Peyer's patch (tissue), 4 donors: ENCODE measurements around the gene CDK11B. TPM values are rescaled to one million over a fixed set of nuclear protein-coding genes. Genes with fewer than 3 reads are reported as not detected.

ENCODE experiments used
- DNase-seq, 3 donors: peaks; one replicate each; pipeline ENCODE4 v3.0.0-alpha.2; 2017 to 2019
- H3K27ac ChIP-seq, 4 donors: fragments of 200-600 bp; sonication (generic); one replicate each; pipeline ENCODE4 v1.5.1; 2016 to 2019
- H3K27me3 ChIP-seq, 2 donors: fragments of 200-600 bp; sonication (generic); one replicate each; pipeline ENCODE4 v1.5.1; 2019
- H3K36me3 ChIP-seq, 3 donors: fragments of 200-600 bp; sonication (generic); one replicate each; pipeline ENCODE4 v1.5.1; 2016 to 2019
- H3K4me1 ChIP-seq, 4 donors: fragments of 200-600 bp; sonication (generic); one replicate each; pipeline ENCODE4 v1.5.1; 2016 to 2019
- H3K4me3 ChIP-seq, 4 donors: fragments of 200-600 bp; sonication (generic); 1 replicate in 3 of 4; 2 replicates in 1 of 4; pipeline ENCODE4 v1.5.1; 2016 to 2019; ENCODE audit warnings: mild to moderate bottlenecking in 1 of 4
- H3K9me3 ChIP-seq, 4 donors: fragments of 200-600 bp; sonication (generic); one replicate each; pipeline ENCODE4 v1.5.1; 2016 to 2019; ENCODE audit warnings: mild to moderate bottlenecking in 1 of 4
- POLR2A ChIP-seq, 2 donors: fragments of 450-650 bp; IDR thresholded peaks; one replicate each; pipeline ENCODE4 v1.5.1; 2017; ENCODE audit warnings: antibody characterized with exemption in 2 of 2, mild to moderate bottlenecking in 2 of 2, moderate library complexity in 2 of 2
- total RNA-seq, 4 donors: library from RNA; depleted of rRNA; stranded (reverse); fragments of >200 nt; gene quantifications; one replicate each; pipeline ENCODE4 v1.1.0, GENCODE V29; 2016
- TF ChIP-seq, protein P1 (sequence below), 6 experiments: fragments of 450-650 bp in 4 of 6; fragments of 200-600 bp in 2 of 6; sonication (generic) in 1 of 6; IDR thresholded peaks; one replicate each; pipeline ENCODE4 v1.5.1; 2017 to 2019; ENCODE audit warnings: antibody characterized with exemption in 6 of 6, mild to moderate bottlenecking in 3 of 6, moderate library complexity in 1 of 6

CDK11B gene
- total RNA-seq, 4 donors from 2014 or later: 25.7 to 124 (median 40.9) TPM

DNA sequence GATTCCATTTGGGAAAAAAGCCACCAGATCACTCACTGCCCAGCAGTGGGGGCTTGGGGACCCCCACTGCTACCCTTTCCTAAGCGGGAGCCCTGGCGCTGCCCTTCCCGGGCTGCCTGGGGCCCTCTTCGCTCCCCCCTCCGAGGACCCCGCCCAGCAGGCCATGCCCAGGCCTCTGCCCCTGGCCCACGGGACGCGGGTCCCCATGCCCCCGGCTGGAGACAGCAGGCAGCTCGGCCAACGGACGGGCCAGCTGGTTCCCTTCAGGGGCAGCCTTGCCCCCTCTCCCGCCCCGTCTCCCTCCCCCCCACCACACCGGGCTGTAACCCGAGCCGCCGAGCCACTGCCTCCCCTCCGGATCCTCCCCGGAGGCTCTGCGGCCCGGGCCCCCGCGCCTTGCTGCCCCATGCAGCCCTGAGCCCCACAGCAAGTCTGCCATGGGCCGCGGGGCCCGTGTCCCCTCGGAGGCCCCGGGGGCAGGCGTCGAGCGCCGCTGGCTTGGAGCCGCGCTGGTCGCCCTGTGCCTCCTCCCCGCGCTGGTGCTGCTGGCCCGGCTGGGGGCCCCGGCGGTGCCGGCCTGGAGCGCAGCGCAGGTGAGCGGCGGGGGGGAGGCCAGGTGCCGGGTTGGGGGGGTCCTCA is 26.9 kb downstream of the CDK11B start, which contains the start of gene MMP23B:
MMP23B (plus strand) TSS at position 392 of the 639 bp plus-strand sequence; CDS start at position 438, 46 bp downstream.
- Histone ChIP-seq H3K9me3 (no peaks in the 10 kb centered on the region), H3K4me1 (peaks cover under 1 to 28% (median 18%) of the 10 kb centered on the region in 4 donors), H3K4me3 (peak within 1 kb of the TSS; percentile 41 to 56 (median 51)), H3K36me3 (peaks cover 0 to 20% (median 0%) of the 10 kb centered on the region in 3 donors), H3K27ac (peak within 1 kb of the TSS; percentile 82 to 91 (median 84)), H3K27me3 (peaks cover 0 to 17% of the 10 kb centered on the region in 2 donors)
- peak in 2 of 3 donors; percentile 45 to 51 for DNase-seq
- TF ChIP-seq, protein P1, sequence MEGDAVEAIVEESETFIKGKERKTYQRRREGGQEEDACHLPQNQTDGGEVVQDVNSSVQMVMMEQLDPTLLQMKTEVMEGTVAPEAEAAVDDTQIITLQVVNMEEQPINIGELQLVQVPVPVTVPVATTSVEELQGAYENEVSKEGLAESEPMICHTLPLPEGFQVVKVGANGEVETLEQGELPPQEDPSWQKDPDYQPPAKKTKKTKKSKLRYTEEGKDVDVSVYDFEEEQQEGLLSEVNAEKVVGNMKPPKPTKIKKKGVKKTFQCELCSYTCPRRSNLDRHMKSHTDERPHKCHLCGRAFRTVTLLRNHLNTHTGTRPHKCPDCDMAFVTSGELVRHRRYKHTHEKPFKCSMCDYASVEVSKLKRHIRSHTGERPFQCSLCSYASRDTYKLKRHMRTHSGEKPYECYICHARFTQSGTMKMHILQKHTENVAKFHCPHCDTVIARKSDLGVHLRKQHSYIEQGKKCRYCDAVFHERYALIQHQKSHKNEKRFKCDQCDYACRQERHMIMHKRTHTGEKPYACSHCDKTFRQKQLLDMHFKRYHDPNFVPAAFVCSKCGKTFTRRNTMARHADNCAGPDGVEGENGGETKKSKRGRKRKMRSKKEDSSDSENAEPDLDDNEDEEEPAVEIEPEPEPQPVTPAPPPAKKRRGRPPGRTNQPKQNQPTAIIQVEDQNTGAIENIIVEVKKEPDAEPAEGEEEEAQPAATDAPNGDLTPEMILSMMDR (IDR thresholded peaks at IDR 0.05): no peak
- TF ChIP-seq POLR2A (IDR thresholded peaks at IDR 0.05): no peak

DNA sequence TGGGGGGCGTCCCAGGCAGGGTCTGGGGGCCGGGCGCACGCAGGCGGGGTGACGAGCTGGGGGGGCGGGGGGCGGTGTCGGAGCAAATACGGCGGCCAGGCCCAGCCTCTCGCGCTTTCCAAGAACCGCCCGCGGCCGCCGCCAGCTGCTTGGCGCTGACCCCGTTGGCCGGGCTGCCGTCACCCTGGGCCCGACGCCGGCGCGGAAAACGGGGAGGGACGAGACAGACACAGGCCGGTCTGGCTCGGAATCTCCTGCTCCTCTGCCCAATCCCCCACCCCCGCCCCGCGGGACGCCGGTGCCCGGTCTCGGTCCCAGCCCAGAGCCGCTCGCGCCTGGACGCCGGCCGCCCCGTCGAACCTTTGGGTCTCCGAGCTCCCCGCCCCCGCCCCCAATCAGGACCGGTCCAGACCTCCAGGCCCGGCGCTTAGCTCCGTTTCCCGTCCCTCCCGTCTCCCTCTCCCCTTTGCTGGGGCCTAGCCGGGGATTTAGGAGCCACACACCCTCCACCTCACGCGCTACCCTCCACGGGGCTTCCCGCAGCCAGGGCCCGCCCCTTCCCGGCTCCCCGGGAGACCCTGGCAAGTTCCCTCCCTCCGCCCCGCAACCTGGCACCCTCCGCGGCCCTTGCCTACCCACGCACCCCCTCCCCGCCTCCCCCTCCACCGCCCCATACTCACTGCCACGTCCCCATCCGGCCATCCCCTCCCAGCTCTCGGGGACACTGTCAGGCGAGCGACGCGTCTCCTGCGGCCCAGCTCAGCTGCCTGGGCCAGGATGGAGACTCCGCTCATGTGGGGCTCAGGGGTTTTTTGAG is 27.6 kb downstream of the CDK11B start:
- Histone ChIP-seq H3K36me3 (peaks cover 0 to 13% (median 0%) of the 10 kb centered on the region in 3 donors), H3K4me3 (peak overlapping the region; percentile 41 to 56 (median 51)), H3K9me3 (no peaks in the 10 kb centered on the region), H3K27ac (peak overlapping the region; percentile 82 to 91 (median 84)), H3K4me1 (peaks cover 3 to 34% (median 18%) of the 10 kb centered on the region in 4 donors), H3K27me3 (peaks cover 0 to 17% of the 10 kb centered on the region in 2 donors)
- no peak for TF ChIP-seq POLR2A (IDR thresholded peaks at IDR 0.05)
- TF ChIP-seq, protein P1 (IDR thresholded peaks at IDR 0.05): no peak
- DNase-seq: peak in 1 of 3 donors; percentile 61

DNA sequence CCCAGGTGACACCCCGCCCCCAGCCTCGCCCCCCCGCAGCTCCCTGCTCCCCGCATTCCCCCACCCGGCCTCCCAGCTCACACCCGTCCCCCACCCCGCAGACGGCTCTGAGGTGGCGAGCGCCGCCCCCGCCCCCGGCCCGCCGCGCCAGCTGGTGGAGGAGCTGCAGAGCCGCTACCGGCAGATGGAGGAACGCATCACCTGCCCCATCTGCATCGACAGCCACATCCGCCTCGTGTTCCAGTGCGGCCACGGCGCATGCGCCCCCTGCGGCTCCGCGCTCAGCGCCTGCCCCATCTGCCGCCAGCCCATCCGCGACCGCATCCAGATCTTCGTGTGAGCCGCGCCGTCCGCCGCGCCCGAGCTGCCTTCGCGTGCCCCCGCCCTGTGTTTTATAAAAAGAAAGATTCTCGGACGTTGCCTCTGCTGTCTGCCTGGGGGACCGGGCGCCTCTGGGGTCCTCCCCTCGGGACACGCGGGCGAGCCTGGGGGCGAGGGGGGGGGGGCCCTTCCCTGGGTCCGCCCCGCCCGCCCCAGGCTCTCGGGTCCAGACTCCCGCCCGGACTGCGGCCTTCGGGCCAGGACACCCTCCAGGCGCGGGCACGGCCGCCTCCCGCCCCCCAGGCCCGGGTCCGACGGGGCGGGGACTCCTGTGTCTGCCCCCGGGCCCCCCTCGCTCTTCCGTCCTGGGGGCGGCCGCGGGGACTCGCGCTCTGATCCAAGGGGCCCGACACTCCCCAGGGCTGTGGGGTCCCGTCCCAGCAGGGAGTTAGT is 28.4 kb downstream of the CDK11B start:
- H3K4me3 ChIP-seq: peak overlapping the region; percentile 41 to 56 (median 51)
- peaks cover 0 to 13% (median 0%) of the 10 kb centered on the region in 3 donors for H3K36me3 ChIP-seq
- peaks cover 0 to 17% of the 10 kb centered on the region in 2 donors for H3K27me3 ChIP-seq
- peak; percentile 83 to 95 (median 89) for DNase-seq
- no peaks in the 10 kb centered on the region for H3K9me3 ChIP-seq
- TF ChIP-seq, protein P1 (IDR thresholded peaks at IDR 0.05): peak in 1 of 6 experiments; percentile 11
- TF ChIP-seq POLR2A (IDR thresholded peaks at IDR 0.05): peak; percentile 15 to 61
- peaks cover 3 to 34% (median 18%) of the 10 kb centered on the region in 4 donors for H3K4me1 ChIP-seq
- H3K27ac ChIP-seq: peak overlapping the region; percentile 82 to 91 (median 84)

DNA sequence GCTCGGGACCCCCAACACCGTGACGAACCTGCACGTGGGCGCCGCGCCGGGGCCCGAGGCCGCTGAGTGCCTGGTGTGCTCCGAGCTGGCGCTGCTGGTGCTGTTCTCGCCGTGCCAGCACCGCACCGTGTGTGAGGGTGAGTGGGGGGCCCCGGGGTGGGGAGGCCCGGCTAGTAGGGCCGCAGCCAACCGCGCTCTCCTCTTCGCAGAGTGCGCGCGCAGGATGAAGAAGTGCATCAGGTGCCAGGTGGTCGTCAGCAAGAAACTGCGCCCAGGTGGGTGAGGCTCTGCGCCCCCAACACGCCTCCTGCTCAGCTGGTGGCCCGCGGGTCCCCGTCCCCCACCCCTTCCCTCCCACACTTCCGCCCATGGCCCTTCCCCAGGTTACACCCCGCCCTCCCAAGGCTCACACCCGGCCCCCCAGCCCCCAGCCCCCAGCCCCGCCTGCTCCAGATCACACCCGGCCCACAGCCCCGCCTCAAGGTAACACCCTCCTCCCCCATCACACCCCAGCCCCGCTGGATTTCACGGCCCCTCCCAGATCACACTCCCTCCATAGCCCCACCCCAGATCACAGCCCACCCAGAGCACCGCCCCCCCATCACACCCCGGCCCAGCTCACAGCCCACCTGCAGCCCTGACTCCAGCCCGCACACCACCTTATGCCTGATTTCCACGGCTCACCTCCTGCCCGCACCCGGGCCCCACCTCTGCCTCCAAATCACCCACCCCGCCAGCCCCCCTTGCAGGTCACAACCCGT is 29.2 kb downstream of the CDK11B start:
- no peaks in the 10 kb centered on the region for H3K9me3 ChIP-seq
- peaks cover 0 to 13% (median 0%) of the 10 kb centered on the region in 3 donors for H3K36me3 ChIP-seq
- peaks cover 0 to 17% of the 10 kb centered on the region in 2 donors for H3K27me3 ChIP-seq
- H3K4me1 ChIP-seq: peaks cover 3 to 34% (median 18%) of the 10 kb centered on the region in 4 donors
- TF ChIP-seq, protein P1 (IDR thresholded peaks at IDR 0.05): no peak
- no peak for TF ChIP-seq POLR2A (IDR thresholded peaks at IDR 0.05)
- DNase-seq: peak; percentile 57 to 83 (median 77)
- peak overlapping the region; percentile 41 to 56 (median 51) for H3K4me3 ChIP-seq
- peak overlapping the region; percentile 82 to 91 (median 84) for H3K27ac ChIP-seq
